ENCODE results near the gene NCAPD3. TPM values are rescaled to one million over a fixed set of nuclear protein-coding genes. Genes with fewer than 3 reads are reported as not detected.
A peak's percentile ranks its signal among the peaks of the same experiment; 100 is the strongest.

Gene NCAPD3
- total RNA-seq, 1 donor from 2014 or later, result 21.7 TPM

DNA sequence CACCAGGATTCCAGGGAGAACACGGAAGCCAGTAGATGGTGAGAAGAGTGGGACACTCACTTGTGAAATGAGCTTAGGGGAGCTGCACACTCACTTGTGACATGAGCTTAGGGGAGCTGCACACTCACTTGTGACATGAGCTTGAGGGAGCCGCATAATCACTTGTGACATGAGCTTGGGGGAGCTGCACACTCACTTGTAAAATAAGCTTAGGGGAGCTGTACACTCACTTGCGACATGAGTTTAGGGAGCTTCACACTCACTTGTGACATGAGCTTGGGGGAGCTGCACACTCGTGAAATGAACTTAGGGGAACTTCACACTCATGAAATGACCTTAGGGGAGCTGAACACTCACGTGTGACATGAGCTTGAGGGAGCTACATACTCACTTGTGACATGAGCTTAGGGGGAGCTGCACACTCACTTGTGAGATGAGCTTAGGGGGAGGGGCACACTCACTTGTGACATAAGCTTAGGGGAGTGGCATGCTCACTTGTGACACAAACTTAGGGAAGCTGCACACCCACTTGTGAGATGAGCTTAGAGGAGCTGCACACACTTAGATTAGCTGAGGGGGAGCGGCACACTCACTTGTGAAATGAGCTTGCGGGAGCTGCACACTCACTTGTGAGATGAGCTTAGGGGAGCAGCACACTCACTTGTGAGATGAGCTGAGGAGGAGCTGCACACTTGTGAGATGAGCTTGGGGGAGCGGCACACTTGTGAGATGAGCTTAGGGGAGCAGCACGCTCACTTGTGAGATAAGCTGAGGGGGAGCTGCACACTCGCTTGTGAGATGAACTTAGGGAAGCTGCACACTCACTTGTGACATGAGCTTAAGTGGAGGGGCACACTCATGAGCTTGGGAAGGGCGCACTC lies 59.0 kb downstream of the NCAPD3 start:
- no peak for ATAC-seq
- DNase-seq (ENCODE audit: low spot score), result no peak

GRCh38 chr11:134159652-134160051 lies 64.1 kb downstream of the NCAPD3 start:
- no peak for DNase-seq (ENCODE audit: low spot score)
- no peak for ATAC-seq

DNA sequence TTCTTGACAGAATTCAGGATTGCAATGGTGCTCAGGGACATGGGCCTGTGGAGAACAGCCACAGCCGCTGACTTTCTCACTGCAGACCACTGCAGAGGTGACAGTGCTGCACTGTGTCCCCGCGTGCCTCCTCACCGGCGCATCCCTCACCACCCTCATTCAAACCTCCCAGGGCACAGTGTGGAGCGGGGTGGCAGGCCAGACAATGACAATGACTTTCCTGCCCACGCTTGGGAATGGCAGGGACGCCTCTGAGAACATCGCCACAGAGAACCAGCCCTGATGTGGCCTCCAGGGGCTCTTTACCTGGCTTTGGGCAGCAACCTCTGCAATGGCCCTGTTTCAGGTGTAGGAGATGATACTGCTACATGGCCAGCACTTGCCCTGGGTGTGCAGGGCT lies 65.7 kb downstream of the NCAPD3 start:
- DNase-seq (ENCODE audit: low spot score), result no peak
- no peak for ATAC-seq

GRCh38 chr11:134157451-134157850 lies 66.3 kb downstream of the NCAPD3 start:
- ATAC-seq (no peak), DNase-seq (ENCODE audit: low spot score) (no peak)

- ATAC-seq (no peak), DNase-seq (ENCODE audit: low spot score) (no peak)
Measured at GRCh38 chr11:134155946-134156865, 67.6 kb downstream of the NCAPD3 start.

- no peak for ATAC-seq
Measured at GRCh38 chr11:134155456-134155855, 68.3 kb downstream of the NCAPD3 start.

DNA sequence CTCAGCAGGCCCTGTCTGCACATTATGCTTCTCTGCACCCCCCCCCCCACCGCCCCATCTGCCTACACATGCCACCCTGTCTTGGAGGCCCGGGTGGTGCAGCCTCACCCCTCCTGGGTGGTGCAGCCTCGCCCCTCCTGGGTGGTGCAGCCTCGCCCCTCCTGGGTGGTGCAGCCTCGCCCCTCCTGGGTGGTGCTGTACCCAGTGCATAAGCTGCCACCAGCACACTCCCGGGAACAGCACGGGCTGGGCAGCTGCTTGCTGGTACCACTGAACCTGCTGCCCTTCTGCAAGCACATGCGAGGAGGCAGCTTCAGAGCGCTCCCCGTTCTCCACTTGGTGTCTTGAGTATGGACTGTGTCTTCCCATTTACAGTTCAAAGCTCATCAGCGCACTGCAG lies 69.3 kb downstream of the NCAPD3 start:
- ATAC-seq, result no peak
- no peak for DNase-seq (ENCODE audit: low spot score)

More at GRCh38 chr11:134155456-134155855, 68.3 kb downstream of the NCAPD3 start:
- DNase-seq (ENCODE audit: low spot score), result no peak

- ATAC-seq, result peak; percentile 16
- no peak for DNase-seq (ENCODE audit: low spot score)
Measured at GRCh38 chr11:134153147-134153905, 70.4 kb downstream of the NCAPD3 start.

DNA sequence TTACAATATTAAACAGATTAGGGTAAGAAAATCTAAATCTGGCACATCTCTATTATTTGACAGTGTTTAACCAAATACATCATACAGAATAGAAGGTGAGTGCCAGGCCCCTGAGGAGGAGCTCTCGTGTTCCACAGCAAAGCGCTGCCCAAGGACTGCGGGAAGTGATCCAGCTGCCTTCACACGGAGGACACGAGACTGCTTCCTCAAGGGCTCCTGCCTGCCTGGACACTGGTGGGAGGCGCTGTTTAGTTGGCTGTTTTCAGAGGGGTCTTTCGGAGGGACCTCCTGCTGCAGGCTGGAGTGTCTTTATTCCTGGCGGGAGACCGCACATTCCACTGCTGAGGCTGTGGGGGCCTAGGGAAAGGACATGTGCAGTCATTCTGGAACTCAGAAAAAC lies 71.1 kb downstream of the NCAPD3 start:
- peak; percentile 16 for ATAC-seq
- DNase-seq (ENCODE audit: low spot score), result no peak

DNA sequence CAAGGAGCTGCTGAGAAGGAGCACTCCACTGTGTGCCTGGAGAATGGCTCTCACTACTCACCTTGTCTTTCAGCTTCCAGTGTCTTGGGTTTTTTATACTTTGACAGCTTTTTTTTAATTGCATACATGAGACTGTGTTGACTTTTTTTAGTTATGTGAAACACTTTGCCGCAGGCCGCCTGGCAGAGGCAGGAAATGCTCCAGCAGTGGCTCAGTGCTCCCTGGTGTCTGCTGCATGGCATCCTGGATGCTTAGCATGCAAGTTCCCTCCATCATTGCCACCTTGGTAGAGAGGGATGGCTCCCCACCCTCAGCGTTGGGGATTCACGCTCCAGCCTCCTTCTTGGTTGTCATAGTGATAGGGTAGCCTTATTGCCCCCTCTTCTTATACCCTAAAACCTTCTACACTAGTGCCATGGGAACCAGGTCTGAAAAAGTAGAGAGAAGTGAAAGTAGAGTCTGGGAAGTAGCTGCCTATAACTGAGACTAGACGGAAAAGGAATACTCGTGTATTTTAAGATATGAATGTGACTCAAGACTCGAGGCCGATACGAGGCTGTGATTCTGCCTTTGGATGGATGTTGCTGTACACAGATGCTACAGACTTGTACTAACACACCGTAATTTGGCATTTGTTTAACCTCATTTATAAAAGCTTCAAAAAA lies 72.6 kb downstream of the NCAPD3 start:
- no peak for ATAC-seq
- DNase-seq (ENCODE audit: low spot score), result no peak

GRCh38 chr11:134150195-134150903 lies 73.4 kb downstream of the NCAPD3 start:
- ATAC-seq (no peak), DNase-seq (ENCODE audit: low spot score) (no peak)

- no peak for ATAC-seq
- no peak for DNase-seq (ENCODE audit: low spot score)
Measured at GRCh38 chr11:134149371-134149770, 74.4 kb downstream of the NCAPD3 start.

GRCh38 chr11:134146598-134146997 lies 77.2 kb downstream of the NCAPD3 start:
- ATAC-seq (no peak), DNase-seq (ENCODE audit: low spot score) (no peak)

DNA sequence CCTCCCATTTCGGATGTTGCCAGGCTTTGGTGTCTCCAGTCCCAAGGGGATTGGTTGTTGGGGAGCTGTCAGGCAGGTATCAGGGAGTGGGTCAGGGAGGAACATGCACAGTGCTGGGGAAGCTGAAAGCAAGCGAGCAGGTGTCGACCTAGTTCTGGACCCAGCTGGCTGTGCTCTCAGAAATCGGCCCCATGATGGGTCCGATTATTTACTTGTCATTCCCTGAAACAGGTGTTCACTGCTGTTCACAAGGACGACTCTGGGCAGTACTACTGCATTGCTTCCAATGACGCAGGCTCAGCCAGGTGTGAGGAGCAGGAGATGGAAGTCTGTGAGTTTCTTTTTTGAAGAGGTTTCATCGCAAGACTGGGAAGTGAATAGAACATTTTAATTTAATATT lies 78.1 kb downstream of the NCAPD3 start:
- ATAC-seq, result no peak
- DNase-seq (ENCODE audit: low spot score), result no peak

GRCh38 chr11:134144744-134145143 lies 79.0 kb downstream of the NCAPD3 start:
- ATAC-seq (no peak), DNase-seq (ENCODE audit: low spot score) (no peak)

- ATAC-seq (no peak), DNase-seq (ENCODE audit: low spot score) (no peak)
Measured at GRCh38 chr11:134143801-134144200, 80.0 kb downstream of the NCAPD3 start.

GRCh38 chr11:134142536-134142935 lies 81.2 kb downstream of the NCAPD3 start:
- no peak for ATAC-seq
- no peak for DNase-seq (ENCODE audit: low spot score)

DNA sequence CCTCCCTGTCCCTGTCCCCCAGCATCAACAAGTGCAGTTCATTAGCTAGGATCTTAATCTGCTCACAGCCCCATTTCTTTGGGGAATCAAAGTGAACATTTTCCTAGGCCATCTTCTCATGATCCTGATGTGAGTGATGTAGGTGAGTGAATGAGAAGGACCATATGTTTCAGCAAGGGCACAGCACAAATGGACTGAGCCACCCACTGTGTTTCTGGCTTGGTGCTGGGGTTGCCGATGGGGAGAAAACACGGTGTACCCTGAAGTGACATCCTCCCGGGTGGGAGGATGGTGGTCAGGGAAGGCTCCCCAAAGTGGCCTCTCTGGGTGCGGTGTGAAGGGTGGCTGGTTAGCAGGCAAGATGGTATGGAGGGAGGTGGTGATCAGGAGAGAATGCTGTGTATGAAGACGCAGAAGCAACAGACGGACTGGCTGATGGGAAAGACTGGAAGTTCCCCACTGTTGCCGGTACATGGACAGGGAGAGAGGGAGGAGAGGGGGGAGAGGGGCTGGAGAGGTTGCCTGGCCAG lies 82.7 kb downstream of the NCAPD3 start:
- no peak for ATAC-seq
- DNase-seq (ENCODE audit: low spot score), result no peak

DNA sequence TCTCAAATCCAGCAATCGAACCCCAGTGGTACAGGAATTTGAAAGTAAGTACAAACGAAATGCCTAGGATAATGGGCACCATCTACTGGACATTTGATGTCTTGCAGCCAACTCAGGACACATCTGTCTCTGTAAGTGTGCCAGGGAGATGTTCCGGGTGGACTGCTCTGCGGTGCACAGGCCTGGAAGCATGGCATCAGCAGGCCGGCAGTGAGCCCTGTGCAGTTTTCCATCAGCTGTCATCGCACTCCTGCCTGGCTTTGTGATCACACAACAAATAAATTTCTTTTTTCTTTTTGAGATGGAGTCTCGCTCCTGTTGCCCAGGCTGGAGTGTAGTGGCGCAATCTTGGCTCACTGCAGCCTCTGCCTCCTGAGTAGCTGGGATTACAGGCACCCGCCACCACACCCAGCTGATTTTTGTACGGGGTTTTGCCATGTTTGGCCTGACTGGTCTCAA lies 83.9 kb downstream of the NCAPD3 start:
- DNase-seq (ENCODE audit: low spot score), result no peak
- peak; percentile 93 for ATAC-seq
